Endometrial microvascular endothelial cells (primary cell): ENCODE data around the gene APH1A. TPM values are rescaled to one million over a fixed set of nuclear protein-coding genes. Genes with fewer than 3 reads are reported as not detected.
"Not testable (repeated sequence)": the region's sequence is repeated elsewhere in the genome, so short reads cannot be mapped to it uniquely, and the experiment has no call there.

Experiments
- in situ Hi-C: cut with HindIII; loops from 2 replicates; pipeline ENCODE4 v1.10.0; 2017; ENCODE audit warnings: low sequenced_read_pairs, low pct_unique_long_range_greater_than_20kb; ENCODE audit errors: inconsistent ontology term
- total RNA-seq: library from RNA; depleted of rRNA; stranded (reverse); fragments of >200 nt; gene quantifications from one replicate; pipeline ENCODE4 v1.2.3, GENCODE V29; 2015; ENCODE audit errors: inconsistent ontology term

APH1A gene
- total RNA-seq, 1 donor from 2014 or later: 195 TPM

GRCh38 chr1:150235852-150236613 lies 32.8 kb downstream of the APH1A start, which contains the start of gene ANP32E:
ANP32E (minus strand) TSS chr1:150236112; CDS start chr1:150235786, 326 bp downstream.
- in situ Hi-C loops: no loop called here

- in situ Hi-C loops: no loop called here
Observed at GRCh38 chr1:150235294-150235851, 33.4 kb downstream of the APH1A start.

- in situ Hi-C loops: no loop called here
Observed at GRCh38 chr1:150234566-150235293, 34.1 kb downstream of the APH1A start.

- in situ Hi-C loops: no loop called here
Observed at GRCh38 chr1:150234309-150234565, 34.6 kb downstream of the APH1A start.

GRCh38 chr1:150233359-150234308 lies 35.2 kb downstream of the APH1A start:
- in situ Hi-C loops: no loop called here

- in situ Hi-C loops: not testable (repeated sequence)
Observed at GRCh38 chr1:150232921-150233320, 35.9 kb downstream of the APH1A start.

- in situ Hi-C loops: not testable (repeated sequence)
Observed at GRCh38 chr1:150228246-150228645, 40.6 kb downstream of the APH1A start.

GRCh38 chr1:150227228-150227627 lies 41.6 kb downstream of the APH1A start:
- in situ Hi-C loops: no loop called here

- in situ Hi-C loops: no loop called here
Observed at GRCh38 chr1:150226486-150226885, 42.3 kb downstream of the APH1A start.

- in situ Hi-C loops: no loop called here
Observed at GRCh38 chr1:150225546-150225945, 43.3 kb downstream of the APH1A start.

GRCh38 chr1:150224983-150225382 lies 43.8 kb downstream of the APH1A start:
- in situ Hi-C loops: no loop called here

- in situ Hi-C loops: no loop called here
Observed at GRCh38 chr1:150221552-150221951, 47.3 kb downstream of the APH1A start.

- in situ Hi-C loops: not testable (repeated sequence)
Observed at GRCh38 chr1:150215855-150216254, 53.0 kb downstream of the APH1A start.

Other genes starting within 250 kb of the APH1A start
- gene VPS45, start 201.2 kb downstream of the APH1A start, total RNA-seq: 23.4 TPM
- 45.3 TPM for gene PLEKHO1, start 119.1 kb downstream of the APH1A start, total RNA-seq
- 30.3 TPM for gene ANP32E, start 32.9 kb downstream of the APH1A start, total RNA-seq
- gene CA14, start 11.2 kb downstream of the APH1A start, total RNA-seq: not detected
- gene C1orf54, start 3.8 kb upstream of the APH1A start, total RNA-seq: 20.0 TPM
- 0.37 TPM for gene CIART, start 13.5 kb upstream of the APH1A start, total RNA-seq
- gene MRPS21, start 24.8 kb upstream of the APH1A start, total RNA-seq: 49.5 TPM
- gene PRPF3, start 52.5 kb upstream of the APH1A start, total RNA-seq: 29.6 TPM
- 15.2 TPM for gene RPRD2, start 95.1 kb upstream of the APH1A start, total RNA-seq
- 12.5 TPM for gene TARS2, start 218.4 kb upstream of the APH1A start, total RNA-seq
- gene ECM1, start 239.1 kb upstream of the APH1A start, total RNA-seq: 5.8 TPM
- gene FALEC, start 246.7 kb upstream of the APH1A start, total RNA-seq: not detected